C4-2B (cell line): ENCODE results near the gene CAMK1D.

Experiments used
- ZFX ChIP-seq: fragments of 450-650 bp; IDR thresholded peaks from 2 replicates; pipeline ENCODE4 v1.6.1; 2017
- TF ChIP-seq, protein P1 (sequence below): fragments of 450-650 bp; conservative IDR thresholded peaks from 2 replicates; pipeline ENCODE4 v1.5.1; 2017; ENCODE audit warnings: mild to moderate bottlenecking

DNA sequence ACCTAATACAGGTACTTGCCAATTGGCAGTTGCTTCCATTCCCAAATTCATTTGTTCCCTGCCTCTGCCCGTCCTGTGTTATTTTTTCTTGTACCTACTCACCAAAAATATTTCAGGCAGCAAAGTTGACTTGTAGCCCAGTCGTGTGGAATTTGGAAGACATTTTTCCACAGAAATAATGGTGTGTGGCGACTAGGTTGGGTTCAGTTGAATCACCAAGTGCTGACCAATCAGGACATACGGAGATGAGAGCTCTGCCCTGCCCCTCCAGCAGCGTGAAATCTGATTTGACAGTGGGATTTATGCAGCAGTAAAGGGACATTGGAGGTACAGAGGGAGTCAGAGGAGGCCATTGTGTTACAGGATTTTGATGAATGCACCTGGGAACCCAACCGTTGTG lies 435.3 kb downstream of the CAMK1D start:
- TF ChIP-seq, protein P1, sequence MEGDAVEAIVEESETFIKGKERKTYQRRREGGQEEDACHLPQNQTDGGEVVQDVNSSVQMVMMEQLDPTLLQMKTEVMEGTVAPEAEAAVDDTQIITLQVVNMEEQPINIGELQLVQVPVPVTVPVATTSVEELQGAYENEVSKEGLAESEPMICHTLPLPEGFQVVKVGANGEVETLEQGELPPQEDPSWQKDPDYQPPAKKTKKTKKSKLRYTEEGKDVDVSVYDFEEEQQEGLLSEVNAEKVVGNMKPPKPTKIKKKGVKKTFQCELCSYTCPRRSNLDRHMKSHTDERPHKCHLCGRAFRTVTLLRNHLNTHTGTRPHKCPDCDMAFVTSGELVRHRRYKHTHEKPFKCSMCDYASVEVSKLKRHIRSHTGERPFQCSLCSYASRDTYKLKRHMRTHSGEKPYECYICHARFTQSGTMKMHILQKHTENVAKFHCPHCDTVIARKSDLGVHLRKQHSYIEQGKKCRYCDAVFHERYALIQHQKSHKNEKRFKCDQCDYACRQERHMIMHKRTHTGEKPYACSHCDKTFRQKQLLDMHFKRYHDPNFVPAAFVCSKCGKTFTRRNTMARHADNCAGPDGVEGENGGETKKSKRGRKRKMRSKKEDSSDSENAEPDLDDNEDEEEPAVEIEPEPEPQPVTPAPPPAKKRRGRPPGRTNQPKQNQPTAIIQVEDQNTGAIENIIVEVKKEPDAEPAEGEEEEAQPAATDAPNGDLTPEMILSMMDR: no peak
- TF ChIP-seq ZFX: no peak
